DMS114 treated with DMSO at 0.1 percent for 48 hours (cell line): ENCODE data around the gene SFMBT2.
"Not testable (repeated sequence)": the region's sequence is repeated elsewhere in the genome, so short reads cannot be mapped to it uniquely, and the experiment has no call there.

Experiments used
- DNase-seq: peaks from one replicate; lab custom pipeline; 2025; ENCODE audit not compliant: unreplicated experiment; lab: John Stamatoyannopoulos, UW

Gene SFMBT2

GRCh38 chr10:7329219-7329618 lies 81.6 kb downstream of the SFMBT2 start:
- no peak for DNase-seq

- no peak for DNase-seq
Observed at GRCh38 chr10:7327885-7328284, 82.9 kb downstream of the SFMBT2 start.

- DNase-seq, result no peak
Observed at GRCh38 chr10:7322623-7323022, 88.2 kb downstream of the SFMBT2 start.

GRCh38 chr10:7320072-7320471 lies 90.8 kb downstream of the SFMBT2 start:
- DNase-seq, result no peak

- no peak for DNase-seq
Observed at GRCh38 chr10:7319632-7320031, 91.2 kb downstream of the SFMBT2 start.

GRCh38 chr10:7318836-7319235 lies 92.0 kb downstream of the SFMBT2 start:
- no peak for DNase-seq

GRCh38 chr10:7317786-7318446 lies 92.9 kb downstream of the SFMBT2 start:
- no peak for DNase-seq

- no peak for DNase-seq
Observed at GRCh38 chr10:7316839-7317238, 94.0 kb downstream of the SFMBT2 start.

- no peak for DNase-seq
Observed at GRCh38 chr10:7315906-7316305, 94.9 kb downstream of the SFMBT2 start.

GRCh38 chr10:7314170-7314569 lies 96.7 kb downstream of the SFMBT2 start:
- DNase-seq, result no peak

GRCh38 chr10:7312488-7312857 lies 98.4 kb downstream of the SFMBT2 start:
- no peak for DNase-seq

- not testable (repeated sequence) for DNase-seq
Observed at GRCh38 chr10:7311850-7312487, 98.9 kb downstream of the SFMBT2 start.

GRCh38 chr10:7311218-7311849 lies 99.5 kb downstream of the SFMBT2 start:
- no peak for DNase-seq

- DNase-seq, result no peak
Observed at GRCh38 chr10:7310076-7310475, 100.8 kb downstream of the SFMBT2 start.

GRCh38 chr10:7308826-7309225 lies 102.0 kb downstream of the SFMBT2 start:
- DNase-seq, result no peak

- DNase-seq, result no peak
Observed at GRCh38 chr10:7306616-7307015, 104.2 kb downstream of the SFMBT2 start.

- no peak for DNase-seq
Observed at GRCh38 chr10:7306147-7306546, 104.7 kb downstream of the SFMBT2 start.

GRCh38 chr10:7305053-7305452 lies 105.8 kb downstream of the SFMBT2 start:
- DNase-seq, result no peak

- DNase-seq, result no peak
Observed at GRCh38 chr10:7304110-7304509, 106.7 kb downstream of the SFMBT2 start.

GRCh38 chr10:7302930-7303557 lies 107.8 kb downstream of the SFMBT2 start:
- no peak for DNase-seq

GRCh38 chr10:7302392-7302906 lies 108.4 kb downstream of the SFMBT2 start:
- no peak for DNase-seq
